ENCODE results near the gene CAMSAP2. TPM values are rescaled to one million over a fixed set of nuclear protein-coding genes. Genes with fewer than 3 reads are reported as not detected.

The CAMSAP2 gene
- total RNA-seq, 1 experiment from 2014 or later = 20.7 TPM

DNA sequence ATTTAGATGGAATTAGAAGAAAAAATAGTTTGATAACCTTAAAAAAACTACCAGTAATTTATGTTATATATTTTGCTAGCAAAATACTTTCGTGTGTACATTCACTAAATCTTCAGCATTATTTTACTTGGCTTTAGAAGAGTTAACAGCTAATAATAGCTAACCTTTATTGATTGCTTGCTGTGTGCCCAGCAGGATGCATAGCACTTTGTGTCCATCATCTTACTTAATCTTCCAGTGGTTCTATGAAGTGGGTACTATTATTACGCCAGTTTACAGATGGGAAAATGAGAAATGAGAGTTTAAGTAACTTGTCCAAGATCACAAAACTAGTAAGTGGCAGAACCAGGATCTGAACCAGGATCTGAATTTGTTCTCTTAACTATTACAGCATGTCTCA lies 92.4 kb downstream of the CAMSAP2 start (continued):
- no peak for TF ChIP-seq E2F4 (CRISPR knock-in tag; IDR thresholded peaks at IDR 0.05; ENCODE audit: borderline replicate concordance, low read depth)

DNA sequence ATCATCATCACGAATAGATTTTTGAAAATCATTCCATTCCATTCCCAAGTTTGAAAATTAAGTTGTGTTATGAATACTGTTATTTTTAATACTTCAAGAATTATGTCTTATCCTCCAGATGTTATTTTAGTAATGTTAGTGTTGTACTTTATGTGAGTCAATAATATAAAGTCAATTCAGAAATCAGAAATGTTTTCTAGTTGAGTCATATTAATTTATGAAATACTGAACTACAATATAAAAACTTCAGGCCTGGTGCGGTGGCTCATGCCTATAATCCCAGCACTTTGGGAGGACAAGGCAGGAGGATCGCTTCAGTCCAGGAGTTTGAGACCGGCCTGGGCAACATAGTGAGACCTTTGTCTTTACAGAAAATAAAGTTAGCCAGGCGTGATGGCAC lies 95.7 kb downstream of the CAMSAP2 start:
- POLR2A ChIA-PET = no interaction called here
- ATAC-seq (no peak), DNase-seq (ENCODE audit: low spot score) (no peak)
- no peaks in the 10 kb centered on the region for H3K4me1 Mint-ChIP-seq
- H3K4me3 Mint-ChIP-seq = no peak overlapping the region
- CTCF ChIA-PET = no interaction called here
- TF ChIP-seq, protein P1, sequence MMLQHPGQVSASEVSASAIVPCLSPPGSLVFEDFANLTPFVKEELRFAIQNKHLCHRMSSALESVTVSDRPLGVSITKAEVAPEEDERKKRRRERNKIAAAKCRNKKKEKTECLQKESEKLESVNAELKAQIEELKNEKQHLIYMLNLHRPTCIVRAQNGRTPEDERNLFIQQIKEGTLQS (CRISPR knock-in tag; conservative IDR thresholded peaks at IDR 0.05) = no peak
- TF ChIP-seq, protein P2, sequence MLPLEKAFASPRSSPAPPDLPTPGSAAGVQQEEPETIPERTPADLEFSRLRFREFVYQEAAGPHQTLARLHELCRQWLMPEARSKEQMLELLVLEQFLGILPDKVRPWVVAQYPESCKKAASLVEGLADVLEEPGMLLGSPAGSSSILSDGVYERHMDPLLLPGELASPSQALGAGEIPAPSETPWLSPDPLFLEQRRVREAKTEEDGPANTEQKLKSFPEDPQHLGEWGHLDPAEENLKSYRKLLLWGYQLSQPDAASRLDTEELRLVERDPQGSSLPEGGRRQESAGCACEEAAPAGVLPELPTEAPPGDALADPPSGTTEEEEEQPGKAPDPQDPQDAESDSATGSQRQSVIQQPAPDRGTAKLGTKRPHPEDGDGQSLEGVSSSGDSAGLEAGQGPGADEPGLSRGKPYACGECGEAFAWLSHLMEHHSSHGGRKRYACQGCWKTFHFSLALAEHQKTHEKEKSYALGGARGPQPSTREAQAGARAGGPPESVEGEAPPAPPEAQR (CRISPR knock-in tag; IDR thresholded peaks at IDR 0.05) = no peak
- TF ChIP-seq ETV6 (CRISPR knock-in tag; IDR thresholded peaks at IDR 0.05) (no peak), CBFB (CRISPR knock-in tag; IDR thresholded peaks at IDR 0.05; ENCODE audit: low read depth) (no peak), CREB1 (CRISPR knock-in tag; IDR thresholded peaks at IDR 0.05) (no peak), MAX (CRISPR knock-in tag; IDR thresholded peaks at IDR 0.05) (no peak), SOX15 (CRISPR knock-in tag; IDR thresholded peaks at IDR 0.05) (no peak)
- peaks cover 16% of the 10 kb centered on the region for H3K36me3 Mint-ChIP-seq
- peaks cover 13% of the 10 kb centered on the region for H3K9me3 Mint-ChIP-seq
- H3K27ac Mint-ChIP-seq = no peak overlapping the region
- H3K27me3 Mint-ChIP-seq (ENCODE audit: low read depth) = no peaks in the 10 kb centered on the region

- H3K27ac Mint-ChIP-seq = no peak overlapping the region
- POLR2A ChIA-PET = no interaction called here
- CTCF ChIA-PET = interaction anchor here (3.1 kb wide), 1 partner anchor 214 kb away, joined by 8 read pairs; no protein-coding TSS in a partner anchor
- H3K9me3 Mint-ChIP-seq = peaks cover 13% of the 10 kb centered on the region
- no peaks in the 10 kb centered on the region for H3K27me3 Mint-ChIP-seq (ENCODE audit: low read depth)
- DNase-seq (ENCODE audit: low spot score) (no peak), ATAC-seq (no peak)
- TF ChIP-seq SMAD4 (CRISPR knock-in tag; IDR thresholded peaks at IDR 0.05) = no peak
- no peak for TF ChIP-seq EMX1 (CRISPR knock-in tag; IDR thresholded peaks at IDR 0.05)
- TF ChIP-seq NR3C1 (CRISPR knock-in tag; conservative IDR thresholded peaks at IDR 0.05; ENCODE audit: low read depth) = no peak
- no peak for TF ChIP-seq JAZF1 (CRISPR knock-in tag; IDR thresholded peaks at IDR 0.05)
- TF ChIP-seq, protein P2 (CRISPR knock-in tag; IDR thresholded peaks at IDR 0.05) = no peak
- no peak for TF ChIP-seq GTF2I (CRISPR knock-in tag; conservative IDR thresholded peaks at IDR 0.05)
- no peak for TF ChIP-seq ATF1 (CRISPR knock-in tag; IDR thresholded peaks at IDR 0.05)
- TF ChIP-seq NFE2L1 (CRISPR knock-in tag; IDR thresholded peaks at IDR 0.05) = no peak
- TF ChIP-seq SP1 (CRISPR knock-in tag; conservative IDR thresholded peaks at IDR 0.05) = no peak
- no peak for TF ChIP-seq CREM (CRISPR knock-in tag; IDR thresholded peaks at IDR 0.05)
- H3K4me1 Mint-ChIP-seq = no peaks in the 10 kb centered on the region
- no peak overlapping the region for H3K4me3 Mint-ChIP-seq
- H3K36me3 Mint-ChIP-seq = peaks cover 18% of the 10 kb centered on the region
These were observed 97.5 kb downstream of the CAMSAP2 start for GRCh38 chr1:200836213-200836612.

GRCh38 chr1:200837931-200838571 lies 99.4 kb downstream of the CAMSAP2 start:
- Mint-ChIP-seq H3K4me1 (no peaks in the 10 kb centered on the region; the same call in 1 of the 2 replicates), H3K9me3 (peaks cover 13% of the 10 kb centered on the region), H3K27me3 (ENCODE audit: low read depth) (no peaks in the 10 kb centered on the region), H3K36me3 (peaks cover 20% of the 10 kb centered on the region), H3K4me3 (no peak overlapping the region), H3K27ac (no peak overlapping the region)
- POLR2A ChIA-PET = no interaction called here
- no peak for TF ChIP-seq CBFB (CRISPR knock-in tag; IDR thresholded peaks at IDR 0.05; ENCODE audit: low read depth)
- TF ChIP-seq ZNF512 (CRISPR knock-in tag; IDR thresholded peaks at IDR 0.05; ENCODE audit: borderline replicate concordance) = no peak
- TF ChIP-seq NFYB (CRISPR knock-in tag; conservative IDR thresholded peaks at IDR 0.05; ENCODE audit: low read depth) = no peak
- no peak for TF ChIP-seq ZNF671 (CRISPR knock-in tag; IDR thresholded peaks at IDR 0.05)
- TF ChIP-seq HMGXB4 (CRISPR knock-in tag; IDR thresholded peaks at IDR 0.05) = no peak
- TF ChIP-seq ZBTB21 (CRISPR knock-in tag; IDR thresholded peaks at IDR 0.05; ENCODE audit: borderline replicate concordance) = no peak
- TF ChIP-seq, protein P1 (CRISPR knock-in tag; conservative IDR thresholded peaks at IDR 0.05) = no peak
- no peak for TF ChIP-seq CREB1 (CRISPR knock-in tag; IDR thresholded peaks at IDR 0.05)
- CTCF ChIA-PET = interaction anchor here (1.1 to 3.1 kb wide), 2 partner anchors 83 to 216 kb away, joined by 3 to 8 read pairs; no protein-coding TSS in a partner anchor
- DNase-seq (ENCODE audit: low spot score) = no peak
- no peak for ATAC-seq
